Measurements from ENCODE around the gene KIAA0930.

KIAA0930 gene

GRCh38 chr22:45205276-45205925, 35.3 kb downstream of the KIAA0930 start:
- DNase-seq = no peak
- H3K27ac ChIP-seq = no peak overlapping the region
- no peak overlapping the region for H3K4me3 ChIP-seq (ENCODE audit: low read depth, low read length)
- no peaks in the 10 kb centered on the region for H3K27me3 ChIP-seq (ENCODE audit: insufficient read depth, low read depth, severe bottlenecking)
- no peaks in the 10 kb centered on the region for H3K9me3 ChIP-seq (ENCODE audit: severe bottlenecking)
- TF ChIP-seq, protein P1, sequence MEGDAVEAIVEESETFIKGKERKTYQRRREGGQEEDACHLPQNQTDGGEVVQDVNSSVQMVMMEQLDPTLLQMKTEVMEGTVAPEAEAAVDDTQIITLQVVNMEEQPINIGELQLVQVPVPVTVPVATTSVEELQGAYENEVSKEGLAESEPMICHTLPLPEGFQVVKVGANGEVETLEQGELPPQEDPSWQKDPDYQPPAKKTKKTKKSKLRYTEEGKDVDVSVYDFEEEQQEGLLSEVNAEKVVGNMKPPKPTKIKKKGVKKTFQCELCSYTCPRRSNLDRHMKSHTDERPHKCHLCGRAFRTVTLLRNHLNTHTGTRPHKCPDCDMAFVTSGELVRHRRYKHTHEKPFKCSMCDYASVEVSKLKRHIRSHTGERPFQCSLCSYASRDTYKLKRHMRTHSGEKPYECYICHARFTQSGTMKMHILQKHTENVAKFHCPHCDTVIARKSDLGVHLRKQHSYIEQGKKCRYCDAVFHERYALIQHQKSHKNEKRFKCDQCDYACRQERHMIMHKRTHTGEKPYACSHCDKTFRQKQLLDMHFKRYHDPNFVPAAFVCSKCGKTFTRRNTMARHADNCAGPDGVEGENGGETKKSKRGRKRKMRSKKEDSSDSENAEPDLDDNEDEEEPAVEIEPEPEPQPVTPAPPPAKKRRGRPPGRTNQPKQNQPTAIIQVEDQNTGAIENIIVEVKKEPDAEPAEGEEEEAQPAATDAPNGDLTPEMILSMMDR (IDR thresholded peaks at IDR 0.05; ENCODE audit: low read depth, low read length) = no peak
- H3K36me3 ChIP-seq = peaks cover 7% of the 10 kb centered on the region

GRCh38 chr22:45204819-45205218, 35.9 kb downstream of the KIAA0930 start:
- H3K27ac ChIP-seq = no peak overlapping the region
- peaks cover 8% of the 10 kb centered on the region for H3K36me3 ChIP-seq
- H3K4me3 ChIP-seq (ENCODE audit: low read depth, low read length) = no peak overlapping the region
- H3K27me3 ChIP-seq (ENCODE audit: insufficient read depth, low read depth, severe bottlenecking) = no peaks in the 10 kb centered on the region
- TF ChIP-seq, protein P1 (IDR thresholded peaks at IDR 0.05; ENCODE audit: low read depth, low read length) = no peak
- no peak for DNase-seq
- no peaks in the 10 kb centered on the region for H3K9me3 ChIP-seq (ENCODE audit: severe bottlenecking)

DNA sequence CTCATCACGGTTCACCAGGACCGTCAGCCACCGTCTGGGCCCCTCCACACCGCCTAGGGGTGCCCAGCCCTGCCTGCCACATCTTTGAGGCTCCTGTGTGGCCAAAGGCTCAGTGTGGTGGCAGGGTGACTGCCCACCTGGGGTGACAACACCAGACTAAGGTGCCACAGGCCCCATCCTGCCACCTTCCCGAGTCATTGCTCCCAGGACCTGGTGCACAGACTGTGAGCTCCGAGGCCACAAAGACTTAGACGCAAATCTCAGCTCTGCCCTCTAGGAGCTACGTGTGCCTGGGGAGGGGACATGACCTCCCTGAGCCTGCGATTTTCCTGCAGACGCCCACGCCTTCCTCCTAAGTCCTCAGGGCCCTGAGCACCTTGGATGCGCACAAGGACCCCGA, 36.5 kb downstream of the KIAA0930 start:
- Histone ChIP-seq H3K27ac (no peak overlapping the region), H3K27me3 (ENCODE audit: insufficient read depth, low read depth, severe bottlenecking) (no peaks in the 10 kb centered on the region), H3K4me3 (ENCODE audit: low read depth, low read length) (no peak overlapping the region), H3K36me3 (peaks cover 13% of the 10 kb centered on the region), H3K9me3 (ENCODE audit: severe bottlenecking) (no peaks in the 10 kb centered on the region)
- TF ChIP-seq, protein P1 (IDR thresholded peaks at IDR 0.05; ENCODE audit: low read depth, low read length) = no peak
- DNase-seq = no peak

- Histone ChIP-seq H3K36me3 (peaks cover 16% of the 10 kb centered on the region), H3K9me3 (ENCODE audit: severe bottlenecking) (no peaks in the 10 kb centered on the region), H3K4me3 (ENCODE audit: low read depth, low read length) (no peak overlapping the region), H3K27me3 (ENCODE audit: insufficient read depth, low read depth, severe bottlenecking) (no peaks in the 10 kb centered on the region), H3K27ac (no peak overlapping the region)
- DNase-seq = no peak
- TF ChIP-seq, protein P1 (IDR thresholded peaks at IDR 0.05; ENCODE audit: low read depth, low read length) = no peak
Observed at GRCh38 chr22:45203150-45203951, 37.3 kb downstream of the KIAA0930 start.

- no peaks in the 10 kb centered on the region for H3K9me3 ChIP-seq (ENCODE audit: severe bottlenecking)
- no peak for DNase-seq
- H3K27ac ChIP-seq = no peak overlapping the region
- no peaks in the 10 kb centered on the region for H3K27me3 ChIP-seq (ENCODE audit: insufficient read depth, low read depth, severe bottlenecking)
- H3K4me3 ChIP-seq (ENCODE audit: low read depth, low read length) = no peak overlapping the region
- H3K36me3 ChIP-seq = peaks cover 16% of the 10 kb centered on the region
- TF ChIP-seq, protein P1 (IDR thresholded peaks at IDR 0.05; ENCODE audit: low read depth, low read length) = no peak
Observed at GRCh38 chr22:45202333-45203149, 38.2 kb downstream of the KIAA0930 start.
